Right kidney (tissue), 1 donor: Measurements from ENCODE around the gene PAPOLA.

ENCODE experiments used
- DNase-seq: peaks from one replicate; pipeline ENCODE4 v3.0.0-alpha.2; 2016

The PAPOLA gene

DNA sequence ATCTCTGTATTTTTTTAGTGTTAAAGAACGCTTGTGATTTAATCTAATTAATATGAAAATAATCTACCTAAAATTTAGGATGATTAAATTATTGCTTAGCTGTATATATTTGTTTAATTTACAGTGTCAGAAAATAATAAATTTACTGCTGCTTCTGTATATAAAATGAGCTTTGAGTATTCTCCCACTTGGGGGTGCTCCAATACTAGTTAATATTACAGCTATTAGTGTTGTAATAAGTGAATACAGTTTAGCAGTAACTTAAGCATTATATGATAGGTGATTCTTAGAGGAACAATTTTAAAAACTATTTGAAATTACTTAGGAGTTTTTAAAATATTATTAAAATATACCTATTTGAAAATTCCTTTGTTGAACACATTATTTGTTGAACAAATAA is 62.2 kb downstream of the PAPOLA start:
- DNase-seq = no peak

DNA sequence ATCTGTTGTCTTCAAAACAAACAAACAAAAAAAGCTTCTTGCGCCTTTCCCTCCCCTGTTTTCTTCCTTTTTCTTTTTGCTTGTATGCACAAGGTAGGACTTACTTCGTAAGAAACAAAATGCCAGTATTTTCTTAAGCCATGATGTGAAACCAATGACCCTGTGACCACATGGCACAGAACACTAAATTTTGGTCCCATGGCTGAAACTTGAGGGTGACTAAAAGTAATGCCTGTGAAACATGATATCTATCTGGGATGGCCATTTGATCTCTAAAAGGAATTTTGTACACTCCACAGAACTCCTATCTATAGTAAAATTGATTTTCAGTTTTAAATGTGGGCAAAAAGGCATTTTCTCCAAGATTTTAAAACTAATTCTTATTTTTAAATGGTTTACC is 63.6 kb downstream of the PAPOLA start:
- no peak for DNase-seq

DNA sequence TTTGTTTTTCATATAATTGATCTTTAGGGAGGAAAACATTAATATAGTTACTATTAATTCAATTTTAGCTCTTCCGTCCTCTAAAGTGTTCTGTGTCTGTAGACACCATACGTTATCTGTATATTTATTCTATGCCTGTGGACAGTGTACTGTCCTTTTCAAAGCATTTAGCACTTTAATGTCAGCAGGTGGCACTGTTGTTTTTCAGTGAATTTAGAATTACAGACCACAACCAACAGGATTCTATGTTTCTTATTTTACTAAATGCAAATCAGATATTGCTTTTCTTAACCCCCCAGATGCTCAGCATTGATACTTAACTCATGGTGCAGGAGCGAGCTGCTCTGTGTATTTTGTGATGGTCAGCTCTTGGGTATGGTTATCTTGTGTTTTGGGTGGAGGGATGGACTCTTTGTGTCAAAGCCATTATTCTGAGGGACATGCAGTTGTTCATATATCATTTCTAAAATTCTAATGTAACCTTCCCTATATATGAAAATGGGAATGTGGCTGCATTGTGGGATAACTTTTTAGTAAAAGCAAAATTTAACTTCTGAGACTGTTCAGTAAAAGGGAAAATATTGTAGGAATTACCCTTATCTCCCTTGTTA is 65.2 kb downstream of the PAPOLA start:
- no peak for DNase-seq

DNA sequence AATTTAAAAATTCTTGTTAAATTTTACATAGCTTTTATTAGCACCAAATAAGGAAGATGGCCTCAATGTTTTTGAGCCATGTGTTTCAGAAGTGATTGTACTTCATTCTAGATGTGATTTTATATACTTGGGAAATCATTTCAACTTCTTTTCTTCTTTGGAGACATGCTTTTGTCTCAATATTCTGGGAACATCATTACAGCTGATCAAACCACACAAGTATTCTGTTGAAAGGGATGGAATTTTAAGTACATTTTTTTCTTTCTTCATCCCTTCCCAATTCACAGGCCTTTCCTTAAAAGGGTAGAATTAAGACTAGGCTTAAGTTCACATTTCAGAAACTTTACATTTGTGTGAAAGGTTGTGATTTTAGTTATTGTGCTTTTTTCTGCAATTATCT is 66.4 kb downstream of the PAPOLA start:
- DNase-seq = no peak

DNA sequence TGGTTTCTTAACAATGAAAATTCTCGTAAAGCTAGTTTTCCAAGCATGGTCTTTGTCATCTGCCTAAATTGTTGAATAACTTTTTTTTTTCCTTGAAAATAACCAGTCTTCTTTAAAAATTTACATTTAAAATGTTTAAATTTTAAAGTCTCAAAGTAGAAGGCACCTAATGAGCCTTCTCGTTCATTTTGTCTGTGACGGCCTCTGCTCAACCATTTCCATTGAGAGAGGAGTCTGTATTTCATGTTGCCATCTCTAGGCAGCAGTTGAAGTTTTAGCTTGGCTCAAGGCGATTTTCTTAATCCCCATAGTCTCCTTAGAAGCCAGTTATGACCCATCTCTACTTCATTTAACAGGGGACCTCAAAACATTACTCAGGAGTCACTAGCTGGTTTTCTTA is 69.1 kb downstream of the PAPOLA start:
- DNase-seq = no peak

DNA sequence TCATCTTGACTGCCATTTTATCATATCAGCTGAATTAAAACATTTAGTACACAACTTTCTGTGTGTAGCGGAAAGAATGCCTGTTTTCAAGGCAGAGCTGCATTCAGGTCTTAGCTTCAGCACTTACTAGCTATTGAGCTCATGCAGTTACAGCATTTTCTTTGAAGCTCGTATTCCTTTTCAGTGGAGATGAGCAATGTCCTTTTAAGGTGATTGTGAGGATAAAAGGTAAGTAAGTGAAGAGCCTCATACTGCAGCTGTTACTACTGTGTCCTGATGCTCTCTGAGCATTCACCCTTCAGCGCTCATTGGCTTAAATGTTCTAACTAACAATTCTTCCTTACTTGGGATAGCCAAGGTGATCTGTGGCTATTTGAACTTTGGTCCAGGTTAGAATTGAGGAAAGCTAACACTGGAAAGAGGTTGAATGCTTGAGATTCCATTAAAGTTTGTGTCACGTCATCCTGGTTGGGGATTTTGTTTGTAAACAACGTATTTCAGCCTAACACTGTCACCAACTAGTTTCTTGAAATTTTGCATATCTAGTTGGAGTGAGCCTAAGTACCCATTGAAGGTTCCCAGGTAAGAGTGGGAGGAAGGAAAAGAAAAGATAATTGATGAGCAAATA is 71.4 kb downstream of the PAPOLA start:
- DNase-seq = no peak

DNA sequence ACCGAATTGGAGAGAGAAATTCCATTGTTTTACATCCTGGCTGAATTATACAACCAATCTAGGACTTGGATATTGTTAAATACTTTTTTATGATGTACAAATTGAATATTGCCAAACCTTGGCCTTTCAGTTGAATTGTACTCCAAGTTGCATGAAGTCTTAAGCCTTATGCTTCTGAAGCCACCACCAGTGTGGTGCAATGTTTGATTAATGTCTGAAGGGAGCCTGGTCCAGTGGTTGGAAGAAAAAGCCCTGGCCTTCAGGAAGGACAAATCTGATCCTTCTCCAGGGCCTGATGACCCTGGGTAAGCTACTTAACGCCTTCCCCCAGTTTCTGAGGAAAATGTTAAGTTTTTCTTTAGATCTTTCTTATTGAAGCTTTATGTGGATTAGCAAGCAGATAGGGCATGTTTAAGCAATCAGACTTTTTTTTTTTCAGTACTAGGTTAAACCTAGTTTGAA is 72.0 kb downstream of the PAPOLA start:
- DNase-seq = no peak

DNA sequence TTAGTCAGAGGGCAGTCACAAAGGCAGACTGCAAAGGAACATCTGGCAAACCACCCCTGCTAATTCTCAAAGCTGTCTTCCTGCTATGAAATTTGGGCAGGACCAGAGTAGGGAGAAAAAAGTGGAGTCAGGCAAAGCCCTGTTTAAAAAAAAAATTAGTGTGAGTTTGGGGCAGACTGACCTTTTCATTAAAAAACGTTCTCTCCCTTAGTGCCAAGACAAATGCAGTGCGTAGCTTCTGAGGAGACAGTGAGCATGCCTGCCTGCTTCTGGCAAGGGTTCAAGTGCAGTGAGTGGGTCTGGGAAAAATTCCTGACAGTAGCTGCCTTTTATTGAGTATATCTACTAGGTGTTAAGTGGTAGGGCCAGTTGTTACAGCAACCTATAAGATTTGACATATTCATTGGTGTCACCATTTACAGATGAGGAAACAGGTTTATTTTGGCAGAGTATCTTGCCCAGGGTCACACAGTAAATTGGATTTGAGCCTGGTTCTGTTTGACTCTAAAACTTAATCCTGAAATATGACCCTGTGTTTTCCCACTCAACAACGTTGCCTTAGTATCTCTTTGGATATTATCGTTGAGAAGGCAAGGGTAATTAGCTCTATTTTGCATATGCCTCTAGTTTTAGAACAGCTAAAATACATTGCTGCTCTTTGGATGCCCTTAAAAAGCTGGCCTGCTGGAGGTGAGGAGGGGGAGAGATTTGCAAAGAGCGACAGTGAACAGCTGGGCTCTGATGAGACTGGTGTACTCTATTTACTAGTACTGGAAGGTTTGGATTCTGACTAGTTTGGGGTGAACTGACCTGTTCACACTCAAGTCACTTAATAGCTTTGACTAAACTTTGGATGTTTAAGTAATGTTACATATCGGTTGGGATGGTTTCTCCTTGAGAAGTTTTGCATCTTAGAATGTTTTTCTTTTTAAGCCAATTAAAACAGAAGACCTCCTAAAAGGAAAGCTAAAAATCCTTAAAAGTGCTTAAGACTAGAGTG is 72.8 kb downstream of the PAPOLA start:
- no peak for DNase-seq

DNA sequence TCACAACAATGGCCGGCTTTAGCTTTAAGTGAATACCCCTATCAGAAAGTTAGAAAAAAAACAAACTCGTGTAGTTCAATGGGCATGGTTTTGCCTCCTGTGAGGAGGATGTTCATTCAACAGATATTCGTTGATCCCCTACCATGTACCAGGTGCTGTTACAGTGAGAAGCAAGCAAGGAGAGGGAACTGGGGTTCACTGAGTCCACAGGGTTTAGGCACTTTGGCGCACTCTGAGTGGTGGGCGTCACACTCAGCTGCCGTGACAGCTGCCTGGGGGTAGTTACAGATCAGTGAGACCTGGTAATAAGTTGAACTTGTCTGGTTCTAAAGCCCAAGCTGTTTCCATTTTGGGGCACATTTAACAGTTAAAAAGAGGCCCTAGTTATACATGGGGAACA is 74.2 kb downstream of the PAPOLA start:
- no peak for DNase-seq

DNA sequence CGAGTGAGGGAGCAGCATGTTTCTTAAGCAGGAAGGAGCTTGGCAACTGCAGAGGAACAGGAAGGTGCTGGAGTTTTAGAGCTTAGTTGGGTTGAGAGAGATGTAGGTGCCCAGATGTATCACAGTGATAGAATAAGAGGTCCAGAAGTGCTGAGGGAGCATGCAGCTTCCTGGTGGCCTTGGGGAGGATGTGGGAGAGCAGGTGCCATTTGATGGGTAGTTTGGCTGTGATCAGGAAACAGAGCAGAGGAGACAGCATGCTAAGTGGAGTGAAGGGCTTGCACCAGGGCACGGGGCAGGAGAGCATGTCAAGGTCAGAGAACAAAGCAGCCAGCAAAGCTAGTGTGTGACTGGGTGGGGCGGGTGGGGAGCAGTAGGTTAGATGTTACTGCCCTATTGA is 74.8 kb downstream of the PAPOLA start:
- no peak for DNase-seq

DNA sequence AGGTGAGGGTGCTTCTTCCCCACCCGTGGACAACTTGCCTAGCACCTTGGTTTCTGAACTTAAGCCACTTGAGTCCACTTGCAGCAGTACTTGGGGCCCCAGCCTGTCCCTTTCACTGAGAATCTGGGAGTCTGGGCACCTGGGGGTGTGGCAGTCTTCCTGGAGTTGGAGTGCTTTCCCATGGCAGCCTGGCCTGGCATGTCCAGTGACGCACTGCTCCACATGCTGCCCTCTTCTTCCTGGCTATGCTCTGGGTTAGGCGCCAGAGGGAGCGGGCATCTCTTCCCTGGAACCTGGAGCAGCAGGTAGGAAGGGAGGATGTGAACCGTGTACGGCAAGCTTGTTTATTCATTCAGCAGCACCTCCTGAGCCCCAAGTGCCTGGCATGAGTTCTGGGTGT is 76.4 kb downstream of the PAPOLA start:
- DNase-seq = no peak

DNA sequence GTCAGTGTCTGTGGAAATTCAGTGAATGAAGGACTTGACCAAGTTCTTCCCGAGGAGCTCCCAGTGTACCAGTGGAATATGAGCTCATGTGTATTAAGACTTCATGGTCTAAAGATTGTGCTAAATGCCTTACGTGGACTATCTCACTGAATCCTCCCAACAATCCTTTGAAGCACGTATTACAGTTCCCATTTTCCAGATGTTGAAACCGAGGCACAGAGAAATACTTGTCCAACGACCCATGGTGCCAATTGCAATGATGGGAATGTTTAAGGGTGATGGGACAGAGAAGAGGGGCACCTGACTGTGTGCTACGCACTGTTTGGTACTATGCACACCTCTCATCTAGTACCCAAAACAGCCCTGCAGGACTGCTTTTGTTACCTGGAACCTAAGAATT is 77.2 kb downstream of the PAPOLA start:
- DNase-seq = no peak

DNA sequence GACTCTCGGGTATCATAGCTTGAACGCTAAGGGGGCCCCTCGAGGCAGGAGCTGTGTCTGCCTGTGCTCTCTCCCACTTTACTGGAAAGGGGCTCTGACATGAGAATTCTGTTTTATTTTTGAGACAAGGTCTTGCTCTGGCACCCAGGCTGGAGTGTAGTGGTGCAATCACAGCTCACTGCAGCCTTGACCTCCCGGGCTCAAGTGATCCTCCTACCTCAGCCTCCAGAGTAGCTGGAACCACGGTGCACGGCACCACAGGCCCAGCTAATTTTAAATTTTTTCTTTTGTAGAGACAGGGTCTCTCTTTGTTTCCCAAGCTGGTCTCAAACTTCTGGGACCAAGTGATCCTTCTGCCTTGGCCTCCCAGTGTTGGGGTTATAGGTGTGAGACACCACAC is 77.7 kb downstream of the PAPOLA start:
- no peak for DNase-seq

DNA sequence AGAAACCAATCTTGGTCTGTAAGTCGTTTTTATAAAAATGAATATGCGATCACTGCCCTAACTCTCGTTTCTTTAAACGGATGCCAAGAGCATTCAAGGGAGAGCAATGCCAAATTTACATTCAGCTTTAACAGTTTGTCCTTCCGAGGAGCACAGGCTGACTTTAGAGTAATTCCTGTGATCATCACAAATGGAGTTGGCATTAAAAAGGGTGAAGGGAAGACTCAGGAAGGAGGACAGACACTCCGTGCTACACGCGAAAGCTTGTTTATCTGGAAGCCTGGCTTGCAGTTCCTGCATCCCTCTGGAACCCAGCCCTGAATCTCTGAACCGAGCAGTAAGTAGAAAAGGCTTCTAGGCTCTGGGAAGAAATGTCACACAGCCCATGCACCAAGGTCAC is 78.4 kb downstream of the PAPOLA start:
- DNase-seq = no peak

DNA sequence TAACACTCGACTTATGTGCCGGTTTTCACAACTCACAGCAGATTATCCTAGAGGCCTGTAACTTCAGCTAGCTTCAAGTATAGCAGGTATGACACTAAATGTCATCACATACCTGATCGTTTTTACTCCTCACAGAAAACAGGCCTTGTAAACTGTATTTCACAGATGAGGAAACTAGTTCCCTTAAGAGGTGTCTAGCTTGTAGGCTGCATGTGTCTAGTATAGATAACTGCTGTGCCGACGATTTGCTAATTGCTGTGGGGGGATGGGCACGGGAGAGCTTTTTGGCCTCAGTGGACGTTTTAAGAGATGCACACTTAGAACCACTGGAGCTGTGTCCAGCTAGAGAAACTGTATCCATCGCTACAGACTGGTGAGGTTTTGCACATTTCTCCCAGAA is 78.8 kb downstream of the PAPOLA start:
- no peak for DNase-seq

DNA sequence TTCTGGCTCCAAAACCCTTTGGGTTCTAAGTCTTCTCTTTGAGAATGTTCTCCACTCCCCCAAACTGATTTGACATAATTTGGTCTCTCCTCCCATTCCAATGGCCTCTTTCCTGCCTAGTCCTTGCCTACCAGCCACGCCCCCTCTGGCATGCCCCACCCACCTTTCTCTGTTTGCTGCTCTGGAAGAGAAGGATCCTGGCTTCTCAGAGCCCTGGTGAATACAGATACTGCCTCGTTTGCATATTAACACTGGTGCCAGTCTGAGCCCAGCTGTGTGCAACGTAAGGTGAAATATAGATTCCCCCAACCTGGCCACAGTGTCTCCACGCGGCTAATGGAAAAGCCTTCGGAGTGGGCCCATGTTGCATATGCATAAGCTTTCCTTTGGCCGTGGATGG is 79.7 kb downstream of the PAPOLA start:
- DNase-seq = no peak

DNA sequence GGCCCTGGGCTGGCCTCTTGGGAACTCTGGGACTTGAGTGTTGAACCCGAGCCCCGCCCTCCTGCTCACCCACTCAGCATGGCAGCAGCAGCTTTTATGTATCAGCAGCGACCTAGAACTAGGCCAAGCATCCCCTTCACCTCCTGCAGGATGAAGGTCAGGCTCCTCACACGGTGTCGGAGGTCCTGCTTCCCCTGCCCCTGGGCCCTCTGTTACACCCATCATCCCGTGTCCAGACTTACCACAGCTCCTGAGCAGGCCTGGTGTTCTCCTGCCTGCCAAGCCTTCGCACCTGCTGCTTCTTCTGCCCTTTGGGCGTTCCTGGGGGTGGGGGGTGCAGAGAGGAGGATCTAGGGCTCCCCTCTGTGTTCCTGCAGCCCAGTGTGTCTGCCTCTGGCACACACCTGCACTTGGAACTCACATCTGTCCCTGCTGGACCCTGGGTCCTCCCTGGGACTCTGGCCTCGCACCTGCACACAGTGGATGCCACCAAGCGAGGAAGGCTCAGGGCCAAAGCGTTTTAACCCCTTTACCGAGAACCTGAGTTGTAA is 80.3 kb downstream of the PAPOLA start:
- no peak for DNase-seq

DNA sequence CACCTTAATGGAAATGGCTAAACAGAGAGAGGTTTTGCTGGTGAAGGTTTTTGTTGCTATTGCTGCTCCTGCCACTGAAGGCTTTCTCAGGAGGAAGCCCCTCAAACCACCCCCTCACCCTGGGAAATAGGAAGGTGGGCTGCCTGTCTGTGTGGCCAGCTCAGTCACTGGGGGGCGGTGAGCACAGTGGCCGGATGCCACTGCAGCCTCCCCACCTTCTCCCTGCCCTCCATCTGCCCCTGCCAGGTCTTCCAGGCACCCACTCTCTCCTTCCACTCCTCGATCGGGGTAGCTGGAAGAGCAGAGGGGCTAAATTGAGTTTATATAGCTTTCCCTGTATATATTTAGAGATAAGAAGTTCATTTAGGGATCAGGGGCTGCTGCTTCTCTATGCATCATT is 80.8 kb downstream of the PAPOLA start:
- no peak for DNase-seq

DNA sequence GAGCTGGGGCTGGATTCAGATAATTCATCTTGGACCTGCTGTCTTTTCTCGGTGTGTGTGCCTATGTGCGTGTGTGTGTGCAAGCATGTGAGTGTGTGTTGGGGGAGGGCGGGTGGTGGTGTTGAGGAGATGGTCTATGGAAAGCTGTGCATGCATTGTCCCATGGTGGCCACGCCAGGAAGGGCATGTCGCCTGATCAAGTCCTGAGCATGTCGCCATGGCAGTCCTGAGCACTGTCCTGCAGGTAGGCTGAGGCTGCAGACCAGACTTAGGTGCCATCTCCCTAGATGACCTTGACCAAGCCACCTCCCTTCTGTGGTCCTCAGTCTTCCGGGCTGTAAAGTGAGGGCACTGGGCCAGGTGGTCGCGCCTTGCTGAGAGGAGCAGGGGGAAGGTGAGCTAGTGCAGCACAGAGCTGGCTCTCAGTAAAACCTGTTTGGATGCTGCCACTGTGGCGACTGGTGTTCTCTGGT is 81.4 kb downstream of the PAPOLA start:
- DNase-seq = no peak

DNA sequence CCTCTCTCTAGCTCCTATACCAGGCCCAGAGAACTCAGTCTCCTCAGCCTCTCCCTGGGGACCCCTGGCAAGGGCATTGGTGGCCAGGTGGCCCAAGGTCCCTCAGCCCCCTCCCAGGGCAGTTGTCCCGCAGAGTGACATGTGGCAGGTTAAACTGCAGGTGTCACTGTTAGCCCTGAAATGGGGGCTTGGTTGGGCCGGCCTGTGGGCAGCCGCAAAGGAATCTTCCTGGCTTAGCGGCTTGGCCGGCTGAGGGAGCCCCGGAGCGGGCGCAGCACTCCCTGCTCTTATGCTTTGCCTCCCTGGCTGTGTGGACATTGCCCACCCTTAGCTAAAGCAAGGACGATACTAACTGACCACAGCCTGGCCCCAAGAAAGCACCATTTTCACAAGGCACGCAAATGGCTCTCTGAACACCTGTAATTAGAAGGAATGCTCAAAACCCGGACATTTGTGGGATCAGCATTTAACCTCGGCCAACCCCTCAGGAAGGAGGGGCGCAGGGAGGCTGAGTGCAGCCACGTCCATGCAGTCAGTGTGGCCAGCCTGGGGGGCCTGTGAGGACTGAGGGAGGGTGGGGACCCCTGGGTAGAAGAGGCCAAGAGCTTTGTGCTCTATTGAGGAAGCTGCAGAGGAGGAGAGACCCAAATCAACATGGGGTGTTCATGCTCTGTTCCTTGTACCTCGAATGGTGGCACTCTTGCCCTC is 82.2 kb downstream of the PAPOLA start:
- peak; percentile 56 for DNase-seq

DNA sequence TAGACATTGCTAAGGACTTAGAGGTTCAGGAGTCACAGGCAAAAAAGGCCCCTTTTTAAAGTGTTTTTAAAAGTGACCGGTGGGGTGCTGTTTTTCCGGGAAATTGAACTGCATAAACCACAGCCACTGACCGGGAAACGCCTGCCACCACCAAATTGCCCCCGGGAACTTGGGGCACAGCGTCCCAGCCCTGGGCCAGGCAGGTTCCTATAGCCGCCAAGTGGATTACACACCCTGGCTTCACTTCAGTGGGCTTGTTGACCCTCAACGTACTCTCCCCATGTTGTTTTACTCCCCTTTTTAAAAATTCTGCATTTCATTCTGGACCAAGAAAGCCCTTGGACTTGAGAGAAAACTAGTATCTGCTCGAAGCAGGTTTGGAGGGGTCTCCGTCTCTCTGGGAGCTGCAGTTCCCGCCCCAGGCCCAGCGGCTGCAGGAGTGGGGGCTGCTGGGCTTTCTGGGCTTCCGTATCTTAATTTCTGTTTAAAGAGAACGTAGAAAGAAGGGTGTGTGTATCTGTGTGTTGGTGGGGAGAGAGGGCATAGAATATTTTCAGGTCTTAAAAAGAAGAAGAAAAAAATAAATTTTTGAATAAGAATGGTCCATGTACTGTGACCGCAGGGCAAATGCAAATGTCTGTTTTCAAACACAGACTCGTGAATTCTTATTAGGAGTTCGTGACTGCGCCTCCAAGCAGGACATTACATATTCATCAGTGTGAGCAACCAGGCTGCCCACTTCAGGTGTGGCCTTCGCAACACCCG is 82.9 kb downstream of the PAPOLA start:
- no peak for DNase-seq

DNA sequence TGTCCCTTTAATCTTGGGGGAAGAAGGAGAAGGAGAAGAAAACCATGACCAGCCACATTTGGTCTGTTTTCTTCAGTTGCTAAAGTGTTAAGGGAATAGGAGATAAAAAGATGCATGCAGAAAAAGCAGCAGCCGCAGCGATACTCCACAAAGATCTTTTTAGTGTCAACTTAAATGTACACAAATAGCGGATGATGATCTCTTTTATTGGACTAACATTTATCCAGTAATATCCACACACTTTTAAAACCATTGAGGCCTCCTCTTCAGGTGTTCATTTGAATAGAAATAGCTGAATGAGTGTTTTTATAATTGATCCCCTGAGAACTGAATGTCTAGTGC is 83.5 kb downstream of the PAPOLA start:
- no peak for DNase-seq
